GM12878 (cell line): ENCODE measurements around the gene LCE1D. TPM values are rescaled to one million over a fixed set of nuclear protein-coding genes. Genes with fewer than 3 reads are reported as not detected.

ENCODE experiments used
- ATAC-seq: fragments of 200-7000 bp; cut with Tn5 transposase; 3 replicates; pipeline ENCODE4 v1.9.1; 2020; ENCODE audit warnings: mild to moderate bottlenecking, moderate library complexity
- BruUV-seq: library from RNA; stranded (reverse); fragments of 400-500 nt; replicated peaks from 2 replicates; lab custom pipeline; 2021; lab: Mats Ljungman, UMichigan
- CTCF ChIA-PET: fragments of 300-600 bp; sonication (Branson Sonifier 250); formaldehyde crosslinking; extraction: SDS; loops from one replicate; lab custom pipeline; 2021; ENCODE audit warnings: inconsistent platforms; lab: Yijun Ruan, JAX
- POLR2A ChIA-PET: fragments of 350-600 bp; formaldehyde crosslinking; extraction: SDS; loops from one replicate; lab custom pipeline; 2021; ENCODE audit warnings: inconsistent platforms; lab: Charles Lee
- RAD21 ChIA-PET: fragments of 300-600 bp; sonication (Branson Sonifier 250); formaldehyde crosslinking; loops from one replicate; lab custom pipeline; 2023; ENCODE audit warnings: antibody characterized with exemption; ENCODE audit not compliant: unreplicated experiment; lab: Charles Lee
- SMC1A ChIA-PET: fragments of 300-600 bp; sonication (Branson Sonifier 250); formaldehyde crosslinking; loops from one replicate; lab custom pipeline; 2023; ENCODE audit not compliant: unreplicated experiment, uncharacterized antibody; lab: Charles Lee
- DNase-seq: peaks from one replicate; pipeline ENCODE4 v3.0.0-alpha.2; 2011; ENCODE audit warnings: low read depth, low spot score
- FAIRE-seq: peaks from 3 replicates; lab custom pipeline; 2011; peaks lifted over from hg19 to GRCh38; lab: Jason Lieb, UNC
- H2AFZ ChIP-seq: 2 replicates; pipeline ENCODE4 v1.6.0; 2011; ENCODE audit warnings: low read depth, low read length, control low read depth; ENCODE audit not compliant: control insufficient read depth
- H3K27ac ChIP-seq: 2 replicates; pipeline ENCODE4 v1.5.1; 2011; ENCODE audit warnings: control low read depth; ENCODE audit not compliant: control insufficient read depth, insufficient read depth
- H3K27me3 ChIP-seq, 2 experiments: replicated peaks in 1 of 2; 2 replicates each; pipeline versions ENCODE4 v1.6.0 to v1.6.1; 2011; ENCODE audit warnings: low read length in 1 of 2; ENCODE audit not compliant: control insufficient read depth in 2 of 2, insufficient read depth in 2 of 2
- H3K36me3 ChIP-seq, 2 experiments: 2 replicates each; pipeline ENCODE4 v1.5.1; 2011; ENCODE audit warnings: low read length in 1 of 2; ENCODE audit not compliant: control insufficient read depth in 2 of 2, insufficient read depth in 2 of 2
- H3K4me1 ChIP-seq: 2 replicates; pipeline ENCODE4 v1.6.1; 2011; ENCODE audit warnings: mild to moderate bottlenecking, low read length, moderate library complexity, mixed read lengths; ENCODE audit not compliant: control insufficient read depth, insufficient read depth
- H3K4me2 ChIP-seq: 2 replicates; pipeline ENCODE4 v1.6.0; 2011; ENCODE audit warnings: control low read depth; ENCODE audit not compliant: control insufficient read depth, insufficient read depth
- H3K4me3 ChIP-seq: fragments of 200-600 bp; sonication (generic); 2 replicates; pipeline ENCODE4 v1.5.1; 2016
- H3K79me2 ChIP-seq: 2 replicates; pipeline ENCODE4 v1.6.0; 2011; ENCODE audit warnings: low read length; ENCODE audit not compliant: control insufficient read depth, insufficient read depth
- H3K9ac ChIP-seq: 2 replicates; pipeline ENCODE4 v1.8.0; 2011; ENCODE audit warnings: low read length, control low read depth, mixed read lengths; ENCODE audit not compliant: control insufficient read depth, insufficient read depth
- H3K9me3 ChIP-seq: replicated peaks from 3 replicates; pipeline ENCODE4 v1.5.1; 2011; ENCODE audit warnings: mild to moderate bottlenecking, low read length; ENCODE audit not compliant: control insufficient read depth, insufficient read depth
- H4K20me1 ChIP-seq: 2 replicates; pipeline ENCODE4 v1.6.0; 2011; ENCODE audit not compliant: control insufficient read depth, insufficient read depth
- CEBPZ ChIP-seq: fragments of 150-350 bp; IDR thresholded peaks from 2 replicates; pipeline ENCODE4 v1.6.1; 2016; ENCODE audit warnings: low read depth, low read length
- KAT2A ChIP-seq: conservative IDR thresholded peaks from 2 replicates; pipeline ENCODE4 v1.6.1; 2011; ENCODE audit warnings: low read depth, low read length; ENCODE audit not compliant: control insufficient read depth
- NBN ChIP-seq: fragments of 450-650 bp; IDR thresholded peaks from 2 replicates; pipeline ENCODE4 v1.6.1; 2016
- POLR2AphosphoS2 ChIP-seq: IDR thresholded peaks from 2 replicates; pipeline ENCODE4 v1.6.1; 2011; ENCODE audit warnings: low read depth, mild to moderate bottlenecking, low read length, improper control_type of control experiment, moderate library complexity
- POLR2AphosphoS5 ChIP-seq: IDR thresholded peaks from 2 replicates; pipeline ENCODE4 v1.6.1; 2011; ENCODE audit warnings: mild to moderate bottlenecking, low read length, inconsistent platforms
- PRDM15 ChIP-seq: fragments of 450-650 bp; formaldehyde crosslinking; IDR thresholded peaks from 2 replicates; pipeline ENCODE4 v1.4.0; 2020; ENCODE audit warnings: mild to moderate bottlenecking, moderate library complexity
- SRF ChIP-seq, 2 experiments: IDR thresholded peaks; 2 replicates each; pipeline ENCODE4 v1.6.1; 2011; ENCODE audit warnings: low read depth in 2 of 2, low read length in 2 of 2, mild to moderate bottlenecking in 1 of 2, moderate library complexity in 1 of 2
- USF1 ChIP-seq: IDR thresholded peaks from 2 replicates; pipeline ENCODE4 v1.6.1; 2011; ENCODE audit warnings: borderline replicate concordance, low read depth, mild to moderate bottlenecking, moderate library complexity, mixed read lengths, low read length; ENCODE audit not compliant: insufficient read depth; ENCODE audit errors: extremely low read length
- USF2 ChIP-seq: IDR thresholded peaks from 2 replicates; pipeline ENCODE4 v1.6.1; 2011; ENCODE audit warnings: low read depth, low read length, improper control_type of control experiment, borderline replicate concordance
- YBX1 ChIP-seq: fragments of 450-650 bp; IDR thresholded peaks from 2 replicates; pipeline ENCODE4 v1.6.1; 2016; ENCODE audit warnings: antibody characterized with exemption
- ZNF217 ChIP-seq: fragments of 450-650 bp; IDR thresholded peaks from 2 replicates; pipeline ENCODE4 v1.6.1; 2017; ENCODE audit warnings: antibody characterized with exemption, mild to moderate bottlenecking
- ZNF274 ChIP-seq: IDR thresholded peaks from one replicate; pipeline ENCODE4 v1.8.0; 2011; ENCODE audit not compliant: insufficient read length, insufficient read depth
- ZSCAN29 ChIP-seq: fragments of 450-650 bp; IDR thresholded peaks from 2 replicates; pipeline ENCODE4 v1.6.1; 2017; ENCODE audit warnings: mild to moderate bottlenecking, moderate library complexity
- WGBS: methylation state at CpG from one replicate; pipeline ENCODE4 v1.1.6; 2016; ENCODE audit warnings: low lambda C conversion rate; ENCODE audit not compliant: insufficient replicate concordance, insufficient coverage; ENCODE audit errors: missing lambda C conversion rate; 5-methylcytosine and 5-hydroxymethylcytosine counted together
- in situ Hi-C: fragments of 300-500 bp; cut with MboI; formaldehyde crosslinking; loops from 9 replicates; pipeline ENCODE4 v1.14.3; 2018; ENCODE audit warnings: mixed read lengths
- intact Hi-C: fragments of 100-400 bp; cut with micrococcal nuclease; formaldehyde crosslinking; loops from one replicate; pipeline ENCODE4 v1.14.2; 2022; ENCODE audit not compliant: unreplicated experiment
- polyA plus RNA-seq, 11 experiments: library from polyadenylated mRNA; depleted of rRNA in 4 of 11; unstranded in 6 of 11; stranded (reverse) in 5 of 11; fragments of >200 nt; fragmentation: Nextera tagmentation in 4 of 11; fragmentation: Illumina TruSeq in 1 of 11; extraction: Ambion mirVana in 4 of 11; extraction: Trizol in 1 of 11; gene quantifications; 1 replicate in 1 of 11; 2 replicates in 10 of 11; pipeline versions ENCODE4 v1.2.1 to v1.2.3, GENCODE V29; 2011 to 2016; ENCODE audit warnings: inconsistent platforms in 2 of 11, missing spikeins in 2 of 11, low read depth in 1 of 11
- total RNA-seq, 4 experiments: library from RNA; depleted of rRNA in 3 of 4; stranded (reverse); fragments of >200 nt in 3 of 4; fragmentation: Illumina TruSeq in 1 of 4; extraction: Trizol in 1 of 4; gene quantifications; 2 replicates each; pipeline versions ENCODE4 v1.2.1 to v1.2.3, GENCODE V29; 2013 to 2021

The LCE1D gene
- total and polyA plus RNA-seq, 10 of the 15 experiments (the other 5 are each of a cell fraction or from before 2014, with no cell fraction given) = not detected

GRCh38 chr1:152823294-152823693 is 26.8 kb downstream of the LCE1D start:
- no peaks in the 10 kb centered on the region for H3K27me3 ChIP-seq
- FAIRE-seq (no peak), ATAC-seq (no peak), DNase-seq (no peak)
- no peak overlapping the region for H3K27ac ChIP-seq
- H3K79me2 ChIP-seq = no peaks in the 10 kb centered on the region
- CTCF ChIA-PET = no interaction called here
- intact Hi-C loops = no loop called here
- no peak overlapping the region for H3K4me2 ChIP-seq
- H3K4me3 ChIP-seq = no peak overlapping the region
- no peak overlapping the region for H3K9ac ChIP-seq
- no peaks in the 10 kb centered on the region for H3K36me3 ChIP-seq
- RAD21 ChIA-PET = no interaction called here
- WGBS = 23% methylated on average over 5 of the region's 5 CpGs
- TF ChIP-seq USF1 = no peak
- TF ChIP-seq YBX1 = no peak
- no peak for TF ChIP-seq PRDM15 (CRISPR knock-in tag)
- no peak for TF ChIP-seq NBN
- TF ChIP-seq ZNF274 = no peak
- TF ChIP-seq ZNF217 = no peak
- TF ChIP-seq KAT2A = no peak
- no peak for TF ChIP-seq ZSCAN29
- TF ChIP-seq CEBPZ = no peak
- TF ChIP-seq POLR2AphosphoS2 = no peak
- no peak for TF ChIP-seq POLR2AphosphoS5
- no peak for TF ChIP-seq SRF (IDR thresholded peaks at IDR 0.05; ENCODE audit: low read depth in 2 of 2, low read length in 2 of 2)
- TF ChIP-seq USF2 = no peak
- POLR2A ChIA-PET = no interaction called here
- SMC1A ChIA-PET = no interaction called here
- H4K20me1 ChIP-seq = no peaks in the 10 kb centered on the region
- H3K4me1 ChIP-seq = no peaks in the 10 kb centered on the region; the same call in 1 of the 2 replicates
- H2AFZ ChIP-seq = no peak overlapping the region
- no TSS peak for BruUV-seq
- in situ Hi-C loops = no loop called here
- H3K9me3 ChIP-seq = no peaks in the 10 kb centered on the region
